Neural cell (in vitro differentiated cells): ENCODE results near the gene CDK5RAP2. TPM values are rescaled to one million over a fixed set of nuclear protein-coding genes. Genes with fewer than 3 reads are reported as not detected.

Source experiments
- H2AFZ ChIP-seq: fragments of 200-600, 300-800 bp; sonication (generic), shearing (Covaris generic); 2 replicates; pipeline ENCODE4 v1.6.0; 2014; ENCODE audit warnings: low read depth, mild to moderate bottlenecking, antibody characterized with exemption, low read length, moderate library complexity
- H3F3A ChIP-seq: fragments of 200-600 bp; shearing (Covaris generic); 2 replicates; pipeline ENCODE4 v1.6.1; 2016; ENCODE audit warnings: mild to moderate bottlenecking, moderate library complexity, mixed read lengths, antibody characterized with exemption, low read length; ENCODE audit not compliant: insufficient read depth, poor library complexity, severe bottlenecking
- H3K27ac ChIP-seq: fragments of 200-600, 300-800 bp; sonication (generic), shearing (Covaris generic); 2 replicates; pipeline ENCODE4 v1.5.1; 2014; ENCODE audit warnings: mild to moderate bottlenecking, low read length, moderate library complexity
- H3K27me3 ChIP-seq: fragments of 300-800, 200-600 bp; sonication (generic), shearing (Covaris generic); 2 replicates; pipeline ENCODE4 v1.6.0; 2014; ENCODE audit warnings: mild to moderate bottlenecking, low read depth, low read length, moderate library complexity; ENCODE audit not compliant: insufficient read depth
- H3K36me3 ChIP-seq: fragments of 300-800, 200-600 bp; sonication (generic), shearing (Covaris generic); 2 replicates; pipeline ENCODE4 v1.5.1; 2014; ENCODE audit warnings: mild to moderate bottlenecking, antibody characterized with exemption, low read length, moderate library complexity; ENCODE audit not compliant: insufficient read depth
- H3K4me2 ChIP-seq: fragments of 300-800, 200-600 bp; sonication (generic), shearing (Covaris generic); 2 replicates; pipeline ENCODE4 v1.6.0; 2014; ENCODE audit warnings: mild to moderate bottlenecking, low read length
- H3K4me3 ChIP-seq: fragments of 300-800, 200-600 bp; sonication (generic), shearing (Covaris generic); 2 replicates; pipeline ENCODE4 v1.5.1; 2014; ENCODE audit warnings: mild to moderate bottlenecking, low read length, moderate library complexity
- H3K79me2 ChIP-seq: fragments of 200-600 bp; shearing (Covaris generic); replicated peaks from 2 replicates; pipeline ENCODE4 v1.6.0; 2014; ENCODE audit warnings: mild to moderate bottlenecking, low read length, moderate library complexity; ENCODE audit not compliant: insufficient read depth
- H3K9ac ChIP-seq: fragments of 300-800, 200-600 bp; sonication (generic), shearing (Covaris generic); 2 replicates; pipeline ENCODE4 v1.6.1; 2016; ENCODE audit warnings: mild to moderate bottlenecking, low read length, mixed read lengths
- H3K9me2 ChIP-seq: fragments of 200-600 bp; shearing (Covaris generic); 2 replicates; pipeline ENCODE4 v1.6.1; 2016; ENCODE audit warnings: mild to moderate bottlenecking, low read length, mixed read lengths; ENCODE audit not compliant: insufficient read depth
- H3K9me3 ChIP-seq: fragments of 200-600, 300-800 bp; sonication (generic), shearing (Covaris generic); 2 replicates; pipeline ENCODE4 v1.6.1; 2016; ENCODE audit warnings: mild to moderate bottlenecking, mixed run types, low read length, moderate library complexity, mixed read lengths
- H4K20me1 ChIP-seq: fragments of 200-600 bp; shearing (Covaris generic); 2 replicates; pipeline ENCODE4 v1.6.1; 2016; ENCODE audit warnings: mild to moderate bottlenecking, mixed run types; ENCODE audit not compliant: insufficient read depth
- EP300 ChIP-seq: fragments of 450-650 bp; conservative IDR thresholded peaks from 2 replicates; pipeline ENCODE4 v1.6.1; 2014; ENCODE audit warnings: antibody characterized with exemption, mild to moderate bottlenecking, moderate library complexity; ENCODE audit not compliant: poor library complexity, severe bottlenecking
- EZH2 ChIP-seq: fragments of 200-600, 300-800 bp; shearing (Covaris generic), sonication (generic); IDR thresholded peaks from 2 replicates; pipeline ENCODE4 v1.6.1; 2014; ENCODE audit warnings: antibody characterized with exemption, low read length, borderline replicate concordance, mild to moderate bottlenecking; ENCODE audit not compliant: insufficient read depth, poor library complexity, severe bottlenecking
- MXI1 ChIP-seq: fragments of 450-650 bp; conservative IDR thresholded peaks from 2 replicates; pipeline ENCODE4 v1.6.1; 2014; ENCODE audit warnings: antibody characterized with exemption, mild to moderate bottlenecking; ENCODE audit not compliant: poor library complexity, severe bottlenecking
- POLR2AphosphoS5 ChIP-seq: IDR thresholded peaks from 2 replicates; pipeline ENCODE4 v1.6.1; 2012
- RAD21 ChIP-seq: fragments of 450-650 bp; conservative IDR thresholded peaks from 2 replicates; pipeline ENCODE4 v1.6.1; 2014; ENCODE audit warnings: antibody characterized with exemption, mild to moderate bottlenecking, moderate library complexity
- SMC3 ChIP-seq: fragments of 450-650 bp; conservative IDR thresholded peaks from 2 replicates; pipeline ENCODE4 v1.6.1; 2014; ENCODE audit warnings: antibody characterized with exemption, mild to moderate bottlenecking, moderate library complexity; ENCODE audit not compliant: poor library complexity
- TAF1 ChIP-seq: IDR thresholded peaks from 2 replicates; pipeline ENCODE4 v1.6.1; 2012; ENCODE audit warnings: low read depth
- polyA plus RNA-seq: library from polyadenylated mRNA; depleted of rRNA; stranded (reverse); fragments of >200 nt; gene quantifications from 2 replicates; pipeline ENCODE4 v1.2.3, GENCODE V29; 2014
- TF ChIP-seq, protein P1 (sequence below): fragments of 450-650 bp; IDR thresholded peaks from 2 replicates; pipeline ENCODE4 v1.5.1; 2014; ENCODE audit warnings: antibody characterized with exemption, mild to moderate bottlenecking, moderate library complexity; ENCODE audit not compliant: poor library complexity, severe bottlenecking
- TF ChIP-seq, protein P2 (sequence below): IDR thresholded peaks from 2 replicates; pipeline ENCODE4 v1.6.1; 2012; ENCODE audit warnings: borderline replicate concordance

CDK5RAP2 gene
- polyA plus RNA-seq, 1 donor from 2014 or later: 43.3 TPM

DNA sequence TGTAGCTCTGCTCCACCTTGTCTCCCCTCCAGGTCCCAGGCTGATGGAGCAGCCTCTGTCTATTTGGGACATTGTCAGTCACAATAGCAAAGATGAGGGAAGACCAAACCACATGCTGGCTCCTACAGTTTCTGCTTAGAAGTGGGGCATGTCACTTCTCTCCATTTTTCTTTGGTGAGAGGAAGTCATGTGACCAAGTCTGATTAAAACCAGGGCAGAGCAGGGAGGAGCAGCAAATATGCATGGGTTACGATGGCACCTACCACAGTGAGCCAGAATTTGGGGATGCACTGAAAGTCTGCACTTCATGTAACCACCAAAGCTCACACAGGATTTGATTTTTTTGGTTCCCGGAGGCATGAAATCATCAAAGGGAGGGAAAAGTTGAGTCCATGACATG, 234.6 kb downstream of the CDK5RAP2 start:
- Histone ChIP-seq H3K9me2 (no peaks in the 10 kb centered on the region), H3K4me2 (no peak overlapping the region)

DNA sequence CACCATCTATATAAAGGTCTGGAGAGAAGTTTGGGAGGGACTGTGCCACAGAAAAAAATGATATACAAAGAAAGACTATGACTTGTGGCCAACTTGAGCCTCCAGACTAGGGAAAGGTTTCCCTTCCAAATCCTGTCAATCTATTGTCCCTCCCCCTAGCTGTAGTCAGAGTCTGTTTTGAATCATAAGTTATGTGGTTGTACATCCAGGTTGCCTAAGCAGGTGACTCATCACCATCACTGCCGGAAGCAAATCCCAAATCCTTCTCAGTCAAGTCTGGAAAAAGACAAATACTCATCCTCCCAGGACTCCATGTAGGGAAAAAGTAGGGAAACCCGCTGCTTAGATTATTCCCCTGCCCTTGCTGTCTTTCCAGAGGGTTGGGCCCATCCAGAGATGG, 235.7 kb downstream of the CDK5RAP2 start:
- H3K4me3 ChIP-seq: no peak overlapping the region
- no peaks in the 10 kb centered on the region for H3K9me2 ChIP-seq
- no peaks in the 10 kb centered on the region for H3K79me2 ChIP-seq
- H3K9ac ChIP-seq: no peak overlapping the region
- H2AFZ ChIP-seq: no peak overlapping the region
- H3K9me3 ChIP-seq: no peaks in the 10 kb centered on the region
- H3F3A ChIP-seq: no peaks in the 10 kb centered on the region
- H4K20me1 ChIP-seq: no peaks in the 10 kb centered on the region
- H3K27ac ChIP-seq: no peak overlapping the region
- no peak overlapping the region for H3K4me2 ChIP-seq
- no peaks in the 10 kb centered on the region for H3K27me3 ChIP-seq
- TF ChIP-seq, protein P1, sequence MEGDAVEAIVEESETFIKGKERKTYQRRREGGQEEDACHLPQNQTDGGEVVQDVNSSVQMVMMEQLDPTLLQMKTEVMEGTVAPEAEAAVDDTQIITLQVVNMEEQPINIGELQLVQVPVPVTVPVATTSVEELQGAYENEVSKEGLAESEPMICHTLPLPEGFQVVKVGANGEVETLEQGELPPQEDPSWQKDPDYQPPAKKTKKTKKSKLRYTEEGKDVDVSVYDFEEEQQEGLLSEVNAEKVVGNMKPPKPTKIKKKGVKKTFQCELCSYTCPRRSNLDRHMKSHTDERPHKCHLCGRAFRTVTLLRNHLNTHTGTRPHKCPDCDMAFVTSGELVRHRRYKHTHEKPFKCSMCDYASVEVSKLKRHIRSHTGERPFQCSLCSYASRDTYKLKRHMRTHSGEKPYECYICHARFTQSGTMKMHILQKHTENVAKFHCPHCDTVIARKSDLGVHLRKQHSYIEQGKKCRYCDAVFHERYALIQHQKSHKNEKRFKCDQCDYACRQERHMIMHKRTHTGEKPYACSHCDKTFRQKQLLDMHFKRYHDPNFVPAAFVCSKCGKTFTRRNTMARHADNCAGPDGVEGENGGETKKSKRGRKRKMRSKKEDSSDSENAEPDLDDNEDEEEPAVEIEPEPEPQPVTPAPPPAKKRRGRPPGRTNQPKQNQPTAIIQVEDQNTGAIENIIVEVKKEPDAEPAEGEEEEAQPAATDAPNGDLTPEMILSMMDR: no peak
- TF ChIP-seq POLR2AphosphoS5 (no peak), TAF1 (no peak), MXI1 (no peak), EP300 (no peak), RAD21 (no peak), SMC3 (no peak), EZH2 (no peak)
- TF ChIP-seq, protein P2, sequence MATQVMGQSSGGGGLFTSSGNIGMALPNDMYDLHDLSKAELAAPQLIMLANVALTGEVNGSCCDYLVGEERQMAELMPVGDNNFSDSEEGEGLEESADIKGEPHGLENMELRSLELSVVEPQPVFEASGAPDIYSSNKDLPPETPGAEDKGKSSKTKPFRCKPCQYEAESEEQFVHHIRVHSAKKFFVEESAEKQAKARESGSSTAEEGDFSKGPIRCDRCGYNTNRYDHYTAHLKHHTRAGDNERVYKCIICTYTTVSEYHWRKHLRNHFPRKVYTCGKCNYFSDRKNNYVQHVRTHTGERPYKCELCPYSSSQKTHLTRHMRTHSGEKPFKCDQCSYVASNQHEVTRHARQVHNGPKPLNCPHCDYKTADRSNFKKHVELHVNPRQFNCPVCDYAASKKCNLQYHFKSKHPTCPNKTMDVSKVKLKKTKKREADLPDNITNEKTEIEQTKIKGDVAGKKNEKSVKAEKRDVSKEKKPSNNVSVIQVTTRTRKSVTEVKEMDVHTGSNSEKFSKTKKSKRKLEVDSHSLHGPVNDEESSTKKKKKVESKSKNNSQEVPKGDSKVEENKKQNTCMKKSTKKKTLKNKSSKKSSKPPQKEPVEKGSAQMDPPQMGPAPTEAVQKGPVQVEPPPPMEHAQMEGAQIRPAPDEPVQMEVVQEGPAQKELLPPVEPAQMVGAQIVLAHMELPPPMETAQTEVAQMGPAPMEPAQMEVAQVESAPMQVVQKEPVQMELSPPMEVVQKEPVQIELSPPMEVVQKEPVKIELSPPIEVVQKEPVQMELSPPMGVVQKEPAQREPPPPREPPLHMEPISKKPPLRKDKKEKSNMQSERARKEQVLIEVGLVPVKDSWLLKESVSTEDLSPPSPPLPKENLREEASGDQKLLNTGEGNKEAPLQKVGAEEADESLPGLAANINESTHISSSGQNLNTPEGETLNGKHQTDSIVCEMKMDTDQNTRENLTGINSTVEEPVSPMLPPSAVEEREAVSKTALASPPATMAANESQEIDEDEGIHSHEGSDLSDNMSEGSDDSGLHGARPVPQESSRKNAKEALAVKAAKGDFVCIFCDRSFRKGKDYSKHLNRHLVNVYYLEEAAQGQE: no peak
- H3K36me3 ChIP-seq: no peaks in the 10 kb centered on the region

More for the DNA sequence above, 234.6 kb downstream of the CDK5RAP2 start:
- H4K20me1 ChIP-seq: no peaks in the 10 kb centered on the region
- H3F3A ChIP-seq: no peaks in the 10 kb centered on the region
- H3K9ac ChIP-seq: no peak overlapping the region
- H3K27ac ChIP-seq: no peak overlapping the region
- H3K4me3 ChIP-seq: no peak overlapping the region
- H3K36me3 ChIP-seq: no peaks in the 10 kb centered on the region
- H2AFZ ChIP-seq: no peak overlapping the region
- TF ChIP-seq SMC3 (no peak), POLR2AphosphoS5 (no peak), RAD21 (no peak), EP300 (no peak), EZH2 (no peak)
- TF ChIP-seq, protein P1: no peak
- no peaks in the 10 kb centered on the region for H3K79me2 ChIP-seq
- no peaks in the 10 kb centered on the region for H3K9me3 ChIP-seq
- H3K27me3 ChIP-seq: no peaks in the 10 kb centered on the region
